HL-60 (cell line): ENCODE measurements around the gene TRPV4.

Experiments used
- DNase-seq, 2 experiments: peaks; one replicate each; pipeline ENCODE4 v3.0.0-alpha.2; 2010 to 2020; ENCODE audit warnings: low read depth in 1 of 2, low spot score in 1 of 2
- H3K27ac ChIP-seq: fragments of 250-450 bp; sonication (Bioruptor Pico); replicated peaks from 2 replicates; pipeline ENCODE4 v1.5.1; 2020; ENCODE audit warnings: mild to moderate bottlenecking, moderate library complexity
- H3K27me3 ChIP-seq: fragments of 250-450 bp; sonication (Bioruptor Pico); 2 replicates; pipeline ENCODE4 v1.5.1; 2021; ENCODE audit warnings: mild to moderate bottlenecking, moderate library complexity; ENCODE audit not compliant: insufficient read depth, poor library complexity, severe bottlenecking
- H3K4me3 ChIP-seq: replicated peaks from 2 replicates; pipeline ENCODE4 v1.5.1; 2011; ENCODE audit warnings: mild to moderate bottlenecking, control low read depth, low read length; ENCODE audit not compliant: insufficient read depth
- CTCF ChIP-seq: IDR thresholded peaks from one replicate; pipeline ENCODE4 v1.5.1; 2011; ENCODE audit warnings: low read length, control low read depth, inconsistent platforms; ENCODE audit not compliant: insufficient read depth
- GABPA ChIP-seq: IDR thresholded peaks from 2 replicates; pipeline ENCODE4 v1.6.1; 2012; ENCODE audit warnings: low read depth
- POLR2AphosphoS5 ChIP-seq: IDR thresholded peaks from 2 replicates; pipeline ENCODE4 v1.6.1; 2012; ENCODE audit warnings: low read depth
- SPI1 ChIP-seq: IDR thresholded peaks from 2 replicates; pipeline ENCODE4 v1.6.1; 2012; ENCODE audit warnings: low read depth, mild to moderate bottlenecking, borderline replicate concordance
- TF ChIP-seq, protein P1 (sequence below): IDR thresholded peaks from 2 replicates; pipeline ENCODE4 v1.6.1; 2012; ENCODE audit warnings: low read depth; ENCODE audit not compliant: insufficient replicate concordance

Gene TRPV4

GRCh38 chr12:109738209-109738608 is 95.0 kb downstream of the TRPV4 start:
- Histone ChIP-seq H3K27me3 (no peaks in the 10 kb centered on the region), H3K27ac (no peak overlapping the region), H3K4me3 (no peak overlapping the region)
- no peak for DNase-seq
- TF ChIP-seq SPI1 (no peak), CTCF (no peak), GABPA (no peak), POLR2AphosphoS5 (no peak)
- TF ChIP-seq, protein P1, sequence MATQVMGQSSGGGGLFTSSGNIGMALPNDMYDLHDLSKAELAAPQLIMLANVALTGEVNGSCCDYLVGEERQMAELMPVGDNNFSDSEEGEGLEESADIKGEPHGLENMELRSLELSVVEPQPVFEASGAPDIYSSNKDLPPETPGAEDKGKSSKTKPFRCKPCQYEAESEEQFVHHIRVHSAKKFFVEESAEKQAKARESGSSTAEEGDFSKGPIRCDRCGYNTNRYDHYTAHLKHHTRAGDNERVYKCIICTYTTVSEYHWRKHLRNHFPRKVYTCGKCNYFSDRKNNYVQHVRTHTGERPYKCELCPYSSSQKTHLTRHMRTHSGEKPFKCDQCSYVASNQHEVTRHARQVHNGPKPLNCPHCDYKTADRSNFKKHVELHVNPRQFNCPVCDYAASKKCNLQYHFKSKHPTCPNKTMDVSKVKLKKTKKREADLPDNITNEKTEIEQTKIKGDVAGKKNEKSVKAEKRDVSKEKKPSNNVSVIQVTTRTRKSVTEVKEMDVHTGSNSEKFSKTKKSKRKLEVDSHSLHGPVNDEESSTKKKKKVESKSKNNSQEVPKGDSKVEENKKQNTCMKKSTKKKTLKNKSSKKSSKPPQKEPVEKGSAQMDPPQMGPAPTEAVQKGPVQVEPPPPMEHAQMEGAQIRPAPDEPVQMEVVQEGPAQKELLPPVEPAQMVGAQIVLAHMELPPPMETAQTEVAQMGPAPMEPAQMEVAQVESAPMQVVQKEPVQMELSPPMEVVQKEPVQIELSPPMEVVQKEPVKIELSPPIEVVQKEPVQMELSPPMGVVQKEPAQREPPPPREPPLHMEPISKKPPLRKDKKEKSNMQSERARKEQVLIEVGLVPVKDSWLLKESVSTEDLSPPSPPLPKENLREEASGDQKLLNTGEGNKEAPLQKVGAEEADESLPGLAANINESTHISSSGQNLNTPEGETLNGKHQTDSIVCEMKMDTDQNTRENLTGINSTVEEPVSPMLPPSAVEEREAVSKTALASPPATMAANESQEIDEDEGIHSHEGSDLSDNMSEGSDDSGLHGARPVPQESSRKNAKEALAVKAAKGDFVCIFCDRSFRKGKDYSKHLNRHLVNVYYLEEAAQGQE, result no peak

GRCh38 chr12:109737631-109738030 is 95.6 kb downstream of the TRPV4 start:
- DNase-seq, result no peak
- H3K4me3 ChIP-seq, result no peak overlapping the region
- TF ChIP-seq CTCF (no peak), POLR2AphosphoS5 (no peak)
- H3K27ac ChIP-seq, result no peak overlapping the region
- H3K27me3 ChIP-seq, result no peaks in the 10 kb centered on the region

DNA sequence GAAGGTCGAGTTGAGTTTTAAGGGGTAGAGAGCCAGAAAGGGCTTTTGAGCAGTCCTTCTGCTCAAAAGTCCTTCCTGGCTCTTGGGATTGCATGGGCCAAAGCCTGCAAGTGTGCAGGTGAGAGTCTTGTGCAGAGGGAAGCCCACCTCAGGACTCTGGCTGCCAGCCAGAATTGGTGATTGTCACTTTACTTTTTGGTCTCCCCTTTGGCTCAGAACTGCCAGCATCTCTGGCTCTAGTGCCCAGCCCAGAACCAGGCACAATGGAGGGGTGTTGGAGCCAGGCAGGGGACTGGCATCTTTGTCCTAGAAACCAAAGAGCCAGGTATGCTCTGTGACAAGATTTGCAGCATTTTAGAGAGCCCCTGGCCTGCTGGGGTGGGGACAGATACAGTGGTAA is 96.1 kb downstream of the TRPV4 start:
- DNase-seq, result no peak
- no peaks in the 10 kb centered on the region for H3K27me3 ChIP-seq
- no peak overlapping the region for H3K4me3 ChIP-seq
- no peak overlapping the region for H3K27ac ChIP-seq
- TF ChIP-seq POLR2AphosphoS5 (no peak), SPI1 (no peak), GABPA (no peak), CTCF (no peak)
- TF ChIP-seq, protein P1, result no peak

DNA sequence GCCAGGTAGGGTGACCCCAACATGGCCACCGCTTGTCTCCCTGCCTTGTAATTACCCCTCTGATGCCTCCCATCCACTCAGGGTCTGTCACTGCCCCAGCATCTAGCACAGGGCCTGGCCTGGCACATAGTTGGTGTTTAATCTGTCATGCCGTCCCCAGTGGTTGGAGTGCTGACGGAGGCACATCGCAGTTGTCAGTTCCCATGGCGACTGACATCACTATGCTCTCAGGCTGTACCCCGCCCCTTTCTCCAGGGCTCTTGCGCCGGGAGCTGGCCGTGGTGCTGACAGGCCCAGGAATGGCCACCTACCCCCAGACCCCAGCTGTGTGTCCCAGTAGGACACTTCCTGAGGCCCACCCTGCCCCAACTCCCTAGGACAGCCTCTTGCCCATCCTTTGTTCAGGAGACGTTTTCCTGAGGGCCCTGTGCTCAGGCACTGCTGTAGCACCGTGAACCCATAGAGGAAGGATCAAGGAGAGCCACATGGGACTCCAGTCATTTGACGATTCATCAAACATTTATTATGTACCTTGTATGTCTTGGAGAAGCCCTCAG is 96.6 kb downstream of the TRPV4 start:
- no peak for TF ChIP-seq POLR2AphosphoS5
- TF ChIP-seq, protein P1, result peak; percentile 96
- H3K27ac ChIP-seq, result no peak overlapping the region
- no peak overlapping the region for H3K4me3 ChIP-seq
- no peaks in the 10 kb centered on the region for H3K27me3 ChIP-seq
- DNase-seq, result peak in 1 of 2 experiments; percentile 51
